COLO668 (cell line): ENCODE results near the gene NEK6.

Experiments used
- DNase-seq: peaks from one replicate; lab custom pipeline; 2025; ENCODE audit not compliant: unreplicated experiment; lab: John Stamatoyannopoulos, UW

Gene NEK6

GRCh38 chr9:124260769-124261603 lies 3.2 kb downstream of the NEK6 start:
- peak; percentile 47 for DNase-seq

GRCh38 chr9:124261736-124262648 lies 4.2 kb downstream of the NEK6 start:
- no peak for DNase-seq

- no peak for DNase-seq
Measured at GRCh38 chr9:124262649-124262972, 4.9 kb downstream of the NEK6 start.

- DNase-seq, result peak; percentile 17
Measured at GRCh38 chr9:124263213-124263612, 5.5 kb downstream of the NEK6 start.

GRCh38 chr9:124263800-124264426 lies 6.2 kb downstream of the NEK6 start:
- DNase-seq, result peak; percentile 80

GRCh38 chr9:124264823-124265233 lies 7.1 kb downstream of the NEK6 start:
- DNase-seq, result peak; percentile 38

GRCh38 chr9:124265551-124265950 lies 7.8 kb downstream of the NEK6 start:
- no peak for DNase-seq

- DNase-seq, result no peak
Measured at GRCh38 chr9:124266139-124266825, 8.5 kb downstream of the NEK6 start.

- DNase-seq, result no peak
Measured at GRCh38 chr9:124266826-124267201, 9.1 kb downstream of the NEK6 start.

- DNase-seq, result peak; percentile 94
Measured at GRCh38 chr9:124267271-124267807, 9.6 kb downstream of the NEK6 start.

GRCh38 chr9:124268248-124268647 lies 10.5 kb downstream of the NEK6 start:
- DNase-seq, result no peak

- no peak for DNase-seq
Measured at GRCh38 chr9:124268661-124269060, 10.9 kb downstream of the NEK6 start.

GRCh38 chr9:124269556-124269955 lies 11.8 kb downstream of the NEK6 start:
- no peak for DNase-seq

GRCh38 chr9:124270504-124271335 lies 13.0 kb downstream of the NEK6 start:
- DNase-seq, result peak; percentile 64

GRCh38 chr9:124271660-124272059 lies 13.9 kb downstream of the NEK6 start:
- DNase-seq, result peak; percentile 87

- DNase-seq, result peak; percentile 40
Measured at GRCh38 chr9:124272118-124272517, 14.4 kb downstream of the NEK6 start.

- no peak for DNase-seq
Measured at GRCh38 chr9:124272979-124273378, 15.2 kb downstream of the NEK6 start.

GRCh38 chr9:124273427-124274160 lies 15.8 kb downstream of the NEK6 start:
- DNase-seq, result no peak

GRCh38 chr9:124274226-124274625 lies 16.5 kb downstream of the NEK6 start:
- no peak for DNase-seq
